RWPE2 (cell line): ENCODE measurements around the gene KISS1R.

Experiments
- ATAC-seq: fragments of 200-7000 bp; cut with Tn5 transposase; 3 replicates; pipeline ENCODE4 v1.9.1; 2021; ENCODE audit warnings: low read depth
- DNase-seq: peaks from one replicate; pipeline ENCODE4 v3.0.0-alpha.2; 2020; ENCODE audit warnings: low spot score
- H3K27ac ChIP-seq: fragments of 450-650 bp; 2 replicates; pipeline ENCODE4 v1.5.1; 2017; ENCODE audit warnings: mild to moderate bottlenecking; ENCODE audit not compliant: poor library complexity, severe bottlenecking
- H3K27me3 ChIP-seq: fragments of 250-450 bp; sonication (Bioruptor Pico); 2 replicates; pipeline ENCODE4 v1.5.1; 2021; ENCODE audit warnings: mild to moderate bottlenecking, moderate library complexity; ENCODE audit not compliant: insufficient read depth, poor library complexity, severe bottlenecking
- H3K36me3 ChIP-seq: fragments of 250-450 bp; sonication (Bioruptor Pico); 2 replicates; pipeline ENCODE4 v1.5.1; 2020; ENCODE audit warnings: low read depth, mild to moderate bottlenecking, moderate library complexity
- H3K4me1 ChIP-seq: fragments of 250-450 bp; sonication (Bioruptor Pico); 2 replicates; pipeline ENCODE4 v1.5.1; 2021; ENCODE audit warnings: mild to moderate bottlenecking, moderate library complexity; ENCODE audit not compliant: insufficient read depth, poor library complexity, severe bottlenecking
- H3K4me3 ChIP-seq: fragments of 250-450 bp; sonication (Bioruptor Pico); 2 replicates; pipeline ENCODE4 v1.5.1; 2021; ENCODE audit warnings: mild to moderate bottlenecking, moderate library complexity; ENCODE audit not compliant: severe bottlenecking
- H3K9me3 ChIP-seq: fragments of 250-450 bp; sonication (Bioruptor Pico); 2 replicates; pipeline ENCODE4 v1.5.1; 2021; ENCODE audit warnings: mild to moderate bottlenecking, moderate library complexity; ENCODE audit not compliant: severe bottlenecking
- CTCF ChIP-seq: fragments of 450-650 bp; IDR thresholded peaks from one replicate; pipeline ENCODE4 v1.5.1; 2017; ENCODE audit warnings: mild to moderate bottlenecking, moderate library complexity; ENCODE audit not compliant: poor library complexity, severe bottlenecking

Gene KISS1R

GRCh38 chr19:940591-941291 is 23.6 kb downstream of the KISS1R start:
- Histone ChIP-seq H3K4me3 (peak overlapping the region; percentile 2), H3K9me3 (no peaks in the 10 kb centered on the region), H3K36me3 (no peaks in the 10 kb centered on the region), H3K27me3 (no peaks in the 10 kb centered on the region), H3K4me1 (no peaks in the 10 kb centered on the region), H3K27ac (peak overlapping the region; percentile 56)
- ATAC-seq, result peak; percentile 82
- DNase-seq, result no peak
- peak; percentile 9 for TF ChIP-seq CTCF

GRCh38 chr19:941292-942132 is 24.4 kb downstream of the KISS1R start:
- Histone ChIP-seq H3K36me3 (no peaks in the 10 kb centered on the region), H3K27ac (peak overlapping the region; percentile 56), H3K9me3 (no peaks in the 10 kb centered on the region), H3K4me3 (peak overlapping the region; percentile 2), H3K4me1 (no peaks in the 10 kb centered on the region), H3K27me3 (no peaks in the 10 kb centered on the region)
- DNase-seq (no peak), ATAC-seq (no peak)
- no peak for TF ChIP-seq CTCF

- ATAC-seq, result no peak
- Histone ChIP-seq H3K27ac (no peak overlapping the region), H3K27me3 (no peaks in the 10 kb centered on the region), H3K4me1 (no peaks in the 10 kb centered on the region), H3K9me3 (no peaks in the 10 kb centered on the region), H3K36me3 (no peaks in the 10 kb centered on the region), H3K4me3 (no peak overlapping the region)
- no peak for DNase-seq
- TF ChIP-seq CTCF, result no peak
These were observed 25.1 kb downstream of the KISS1R start for GRCh38 chr19:942133-942645.

- Histone ChIP-seq H3K27me3 (no peaks in the 10 kb centered on the region), H3K36me3 (no peaks in the 10 kb centered on the region), H3K9me3 (no peaks in the 10 kb centered on the region), H3K4me1 (no peaks in the 10 kb centered on the region), H3K27ac (no peak overlapping the region), H3K4me3 (no peak overlapping the region)
- TF ChIP-seq CTCF, result no peak
- ATAC-seq (no peak), DNase-seq (no peak)
These were observed 26.5 kb downstream of the KISS1R start for GRCh38 chr19:943551-944170.
